ENCODE data around the gene EPHA6. TPM values are rescaled to one million over a fixed set of nuclear protein-coding genes. Genes with fewer than 3 reads are reported as not detected.

EPHA6 gene
- total and polyA plus RNA-seq, 2 donors (not counting 1 experiment from before 2014, with no cell fraction given): not detected

GRCh38 chr3:97138914-97139541, 324.6 kb downstream of the EPHA6 start:
- intact Hi-C loops (cut with micrococcal nuclease): no loop called here
- Histone ChIP-seq H3K4me3 (ENCODE audit: control extremely low read depth in 1 of 5, extremely low read depth in 1 of 5, insufficient read depth in 1 of 5, low read depth in 2 of 5, low read length in 4 of 5) (no peak overlapping the region), H3K27ac (ENCODE audit: low read length in 2 of 2) (no peak overlapping the region), H3K79me2 (ENCODE audit: control insufficient read depth, insufficient read depth, low read length) (no peaks in the 10 kb centered on the region), H2AFZ (ENCODE audit: insufficient read depth, low read depth, low read length, poor library complexity, severe bottlenecking) (no peak overlapping the region), H3K27me3 (replicated peaks in 1 of 4; ENCODE audit: control extremely low read depth in 1 of 4, control insufficient read depth in 3 of 4, insufficient read depth in 4 of 4, low read length in 3 of 4) (no peaks in the 10 kb centered on the region), H3K4me1 (ENCODE audit: control insufficient read depth in 2 of 2, insufficient read depth in 2 of 2, low read length in 2 of 2) (no peaks in the 10 kb centered on the region), H4K20me1 (ENCODE audit: control insufficient read depth, insufficient read depth, low read length, poor library complexity, severe bottlenecking) (no peaks in the 10 kb centered on the region), H3K9me3 (ENCODE audit: control extremely low read depth in 1 of 3, control insufficient read depth in 2 of 3, insufficient read depth in 1 of 3, low read length in 2 of 3) (peaks cover 0 to 12% (median 0%) of the 10 kb centered on the region in 3 donors), H3K4me2 (replicated peaks; ENCODE audit: low read depth, low read length, poor library complexity, severe bottlenecking) (no peak overlapping the region), H3K36me3 (replicated peaks in 1 of 2; ENCODE audit: control extremely low read depth in 1 of 2, control insufficient read depth in 1 of 2, extremely low read depth in 1 of 2, insufficient read depth in 2 of 2, low read length in 1 of 2) (no peaks in the 10 kb centered on the region), H3K9ac (ENCODE audit: low read length) (no peak overlapping the region)
- CTCF ChIA-PET: no interaction called here
- H3K4me1 Mint-ChIP-seq: no peaks in the 10 kb centered on the region
- H3K9me3 Mint-ChIP-seq (ENCODE audit: insufficient read depth): peaks cover 11% of the 10 kb centered on the region
- no peak overlapping the region for H3K27ac Mint-ChIP-seq
- H3K27me3 Mint-ChIP-seq: no peaks in the 10 kb centered on the region
- TF ChIP-seq CTCF (IDR thresholded peaks at IDR 0.05) (no peak), EZH2 (IDR thresholded peaks at IDR 0.05; ENCODE audit: borderline replicate concordance, insufficient read depth, low read depth, low read length, poor library complexity, severe bottlenecking) (no peak)
- no peak for ATAC-seq (ENCODE audit: low read depth)
- H3K4me3 Mint-ChIP-seq: no peak overlapping the region
- DNase-seq: no peak
- POLR2A ChIA-PET: no interaction called here

- Histone ChIP-seq H3K9me3 (ENCODE audit: control extremely low read depth in 1 of 3, control insufficient read depth in 2 of 3, insufficient read depth in 1 of 3, low read length in 2 of 3) (no peaks in the 10 kb centered on the region), H3K27me3 (replicated peaks in 1 of 4; ENCODE audit: control extremely low read depth in 1 of 4, control insufficient read depth in 3 of 4, insufficient read depth in 4 of 4, low read length in 3 of 4) (no peaks in the 10 kb centered on the region), H3K36me3 (replicated peaks in 1 of 2; ENCODE audit: control extremely low read depth in 1 of 2, control insufficient read depth in 1 of 2, extremely low read depth in 1 of 2, insufficient read depth in 2 of 2, low read length in 1 of 2) (no peaks in the 10 kb centered on the region), H3K4me3 (ENCODE audit: control extremely low read depth in 1 of 5, extremely low read depth in 1 of 5, insufficient read depth in 1 of 5, low read depth in 2 of 5, low read length in 4 of 5) (no peak overlapping the region), H3K79me2 (ENCODE audit: control insufficient read depth, insufficient read depth, low read length) (no peaks in the 10 kb centered on the region), H2AFZ (ENCODE audit: insufficient read depth, low read depth, low read length, poor library complexity, severe bottlenecking) (no peak overlapping the region), H3K4me2 (replicated peaks; ENCODE audit: low read depth, low read length, poor library complexity, severe bottlenecking) (no peak overlapping the region), H3K27ac (ENCODE audit: low read length in 2 of 2) (no peak overlapping the region), H4K20me1 (ENCODE audit: control insufficient read depth, insufficient read depth, low read length, poor library complexity, severe bottlenecking) (no peaks in the 10 kb centered on the region), H3K9ac (ENCODE audit: low read length) (no peak overlapping the region), H3K4me1 (ENCODE audit: control insufficient read depth in 2 of 2, insufficient read depth in 2 of 2, low read length in 2 of 2) (no peaks in the 10 kb centered on the region)
- no peak overlapping the region for H3K4me3 Mint-ChIP-seq
- ATAC-seq (ENCODE audit: low read depth): no peak
- intact Hi-C loops (cut with micrococcal nuclease): no loop called here
- ChIA-PET CTCF (no interaction called here), POLR2A (no interaction called here)
- H3K27me3 Mint-ChIP-seq: no peaks in the 10 kb centered on the region
- no peak for DNase-seq
- no peaks in the 10 kb centered on the region for H3K4me1 Mint-ChIP-seq
- no peak for TF ChIP-seq CTCF (IDR thresholded peaks at IDR 0.05)
- no peak for TF ChIP-seq EZH2 (IDR thresholded peaks at IDR 0.05; ENCODE audit: borderline replicate concordance, insufficient read depth, low read depth, low read length, poor library complexity, severe bottlenecking)
- peaks cover 4% of the 10 kb centered on the region for H3K9me3 Mint-ChIP-seq (ENCODE audit: insufficient read depth)
- no peak overlapping the region for H3K27ac Mint-ChIP-seq
- 44% methylated on average over 1 of the region's 2 CpGs for WGBS (ENCODE audit: insufficient coverage)
These were observed 334.5 kb downstream of the EPHA6 start for GRCh38 chr3:97148931-97149330.

All from B cell (primary cell).